WTC11 (cell line): Measurements from ENCODE around the gene MYH9. TPM values are rescaled to one million over a fixed set of nuclear protein-coding genes. Genes with fewer than 3 reads are reported as not detected.

Experiments used
- ATAC-seq: fragments of 200-7000 bp; cut with Tn5 transposase; 2 replicates; pipeline ENCODE4 v1.10.0; 2021; ENCODE audit warnings: mild to moderate bottlenecking, moderate library complexity
- CTCF ChIA-PET: fragments of 300-600 bp; sonication (Branson Sonifier 250); formaldehyde crosslinking; loops from one replicate; lab custom pipeline; 2021; ENCODE audit warnings: antibody characterized with exemption; lab: Charles Lee
- POLR2A ChIA-PET: fragments of 350-600 bp; sonication (Branson Sonifier 250); formaldehyde crosslinking; loops from one replicate; lab custom pipeline; 2021; ENCODE audit warnings: antibody characterized with exemption; lab: Charles Lee
- DNase-seq: peaks from one replicate; pipeline ENCODE4 v3.0.0; 2021; ENCODE audit warnings: low spot score
- H3K27ac Mint-ChIP-seq: 2 replicates; pipeline ENCODE4 v1.8.0; 2021; ENCODE audit warnings: mixed read lengths
- H3K27me3 Mint-ChIP-seq: 2 replicates; pipeline ENCODE4 v1.8.0; 2021; ENCODE audit warnings: low read depth, mild to moderate bottlenecking, moderate library complexity, mixed read lengths
- H3K36me3 Mint-ChIP-seq: 2 replicates; pipeline ENCODE4 v1.8.0; 2021; ENCODE audit warnings: mixed read lengths
- H3K4me1 Mint-ChIP-seq: 2 replicates; pipeline ENCODE4 v1.8.0; 2022; ENCODE audit warnings: mixed read lengths
- H3K4me3 Mint-ChIP-seq: 2 replicates; pipeline ENCODE4 v1.8.0; 2021; ENCODE audit warnings: mild to moderate bottlenecking, moderate library complexity, mixed read lengths
- H3K9me3 Mint-ChIP-seq: 2 replicates; pipeline ENCODE4 v1.8.0; 2021; ENCODE audit warnings: mixed read lengths
- AR ChIP-seq: fragments of 250-450 bp; sonication (Bioruptor Pico); IDR thresholded peaks from 2 replicates; pipeline ENCODE4 v1.9.0; 2021; ENCODE audit warnings: mild to moderate bottlenecking
- ATF3 ChIP-seq: sonication (generic); formaldehyde crosslinking; conservative IDR thresholded peaks from 2 replicates; pipeline ENCODE4 v1.8.1; 2022; ENCODE audit warnings: mild to moderate bottlenecking, missing genetic modification reagents
- CBFB ChIP-seq: sonication (generic); formaldehyde crosslinking; IDR thresholded peaks from 2 replicates; pipeline ENCODE4 v1.8.1; 2022; ENCODE audit warnings: mild to moderate bottlenecking, low read depth, missing genetic modification reagents
- CTCF ChIP-seq: fragments of 200-600 bp; IDR thresholded peaks from 2 replicates; pipeline ENCODE4 v1.8.0; 2022; ENCODE audit warnings: antibody characterized with exemption
- E2F1 ChIP-seq: sonication (generic); formaldehyde crosslinking; IDR thresholded peaks from 2 replicates; pipeline ENCODE4 v1.8.0; 2022; ENCODE audit warnings: mild to moderate bottlenecking, missing genetic modification reagents
- ELF4 ChIP-seq: sonication (generic); formaldehyde crosslinking; IDR thresholded peaks from 2 replicates; pipeline ENCODE4 v1.8.1; 2022; ENCODE audit warnings: low read depth, mild to moderate bottlenecking, moderate library complexity, missing genetic modification reagents
- GABPB1 ChIP-seq: sonication (generic); formaldehyde crosslinking; IDR thresholded peaks from 2 replicates; pipeline ENCODE4 v1.8.1; 2023; ENCODE audit warnings: mild to moderate bottlenecking, missing genetic modification reagents
- GRHL2 ChIP-seq: fragments of 250-450 bp; sonication (Bioruptor Pico); IDR thresholded peaks from 2 replicates; pipeline ENCODE4 v1.8.0; 2022; ENCODE audit warnings: mild to moderate bottlenecking, moderate library complexity; ENCODE audit not compliant: insufficient replicate concordance, severe bottlenecking
- GTF2I ChIP-seq: fragments of 250-450 bp; sonication (Bioruptor Pico); conservative IDR thresholded peaks from 2 replicates; pipeline ENCODE4 v1.4.0; 2021; ENCODE audit warnings: mild to moderate bottlenecking
- RELA ChIP-seq: sonication (generic); formaldehyde crosslinking; IDR thresholded peaks from 2 replicates; pipeline ENCODE4 v1.8.1; 2022; ENCODE audit warnings: missing genetic modification reagents, mild to moderate bottlenecking, borderline replicate concordance
- STAT6 ChIP-seq: sonication (generic); formaldehyde crosslinking; conservative IDR thresholded peaks from 2 replicates; pipeline ENCODE4 v1.8.1; 2023; ENCODE audit warnings: mild to moderate bottlenecking, low read depth, missing genetic modification reagents, moderate library complexity
- TEAD1 ChIP-seq: sonication (generic); formaldehyde crosslinking; IDR thresholded peaks from 2 replicates; pipeline ENCODE4 v1.8.0; 2022; ENCODE audit warnings: mild to moderate bottlenecking, missing genetic modification reagents
- TP53 ChIP-seq: sonication (generic); formaldehyde crosslinking; IDR thresholded peaks from 2 replicates; pipeline ENCODE4 v1.8.1; 2023; ENCODE audit warnings: mild to moderate bottlenecking, missing genetic modification reagents
- USF1 ChIP-seq: sonication (generic); formaldehyde crosslinking; IDR thresholded peaks from 2 replicates; pipeline ENCODE4 v1.8.0; 2022; ENCODE audit warnings: mild to moderate bottlenecking, missing genetic modification reagents
- USF2 ChIP-seq: sonication (generic); formaldehyde crosslinking; IDR thresholded peaks from 2 replicates; pipeline ENCODE4 v1.8.1; 2023; ENCODE audit warnings: mild to moderate bottlenecking, missing genetic modification reagents, moderate library complexity
- ZBTB21 ChIP-seq: sonication (generic); formaldehyde crosslinking; IDR thresholded peaks from 2 replicates; pipeline ENCODE4 v1.8.1; 2023; ENCODE audit warnings: mild to moderate bottlenecking, missing genetic modification reagents, borderline replicate concordance
- ZNF121 ChIP-seq: sonication (generic); formaldehyde crosslinking; IDR thresholded peaks from 2 replicates; pipeline ENCODE4 v1.8.0; 2023; ENCODE audit warnings: missing genetic modification reagents
- ZNF219 ChIP-seq: sonication (generic); formaldehyde crosslinking; IDR thresholded peaks from 2 replicates; pipeline ENCODE4 v1.8.0; 2023; ENCODE audit warnings: missing genetic modification reagents, mild to moderate bottlenecking, borderline replicate concordance
- ZNF263 ChIP-seq: sonication (generic); formaldehyde crosslinking; IDR thresholded peaks from 2 replicates; pipeline ENCODE4 v1.8.1; 2022; ENCODE audit warnings: low read depth, mild to moderate bottlenecking, moderate library complexity, missing genetic modification reagents
- total RNA-seq: library from RNA; stranded (reverse); gene quantifications from 3 replicates; pipeline ENCODE4 v1.2.3, GENCODE V29; 2021

The MYH9 gene
- total RNA-seq, 1 experiment from 2014 or later, result 277 TPM

GRCh38 chr22:36349726-36350125 is 38.0 kb downstream of the MYH9 start:
- DNase-seq (no peak), ATAC-seq (no peak)
- no peak overlapping the region for H3K4me3 Mint-ChIP-seq
- H3K4me1 Mint-ChIP-seq, result peaks cover 41% of the 10 kb centered on the region
- H3K36me3 Mint-ChIP-seq, result peaks cover 16% of the 10 kb centered on the region
- POLR2A ChIA-PET, result no interaction called here
- H3K9me3 Mint-ChIP-seq, result no peaks in the 10 kb centered on the region
- no peaks in the 10 kb centered on the region for H3K27me3 Mint-ChIP-seq
- TF ChIP-seq ATF3 (CRISPR knock-in tag), result no peak
- TF ChIP-seq TP53 (CRISPR knock-in tag), result no peak
- TF ChIP-seq AR (CRISPR knock-in tag), result no peak
- TF ChIP-seq E2F1 (CRISPR knock-in tag), result no peak
- no peak for TF ChIP-seq TEAD1 (CRISPR knock-in tag)
- no peak for TF ChIP-seq ZNF121
- TF ChIP-seq GABPB1 (CRISPR knock-in tag), result no peak
- TF ChIP-seq STAT6 (CRISPR knock-in tag), result no peak
- no peak for TF ChIP-seq CBFB
- no peak for TF ChIP-seq ZNF263 (CRISPR knock-in tag)
- no peak for TF ChIP-seq GTF2I (CRISPR knock-in tag)
- TF ChIP-seq GRHL2 (CRISPR knock-in tag), result no peak
- TF ChIP-seq USF2 (CRISPR knock-in tag), result no peak
- TF ChIP-seq USF1 (CRISPR knock-in tag), result no peak
- no peak for TF ChIP-seq ZNF219 (CRISPR knock-in tag)
- no peak for TF ChIP-seq CTCF
- TF ChIP-seq ZBTB21 (CRISPR knock-in tag), result no peak
- no peak for TF ChIP-seq ELF4 (CRISPR knock-in tag)
- TF ChIP-seq RELA, result no peak
- TF ChIP-seq, all 79 proteins: peak for 0
- H3K27ac Mint-ChIP-seq, result no peak overlapping the region
- CTCF ChIA-PET, result interaction anchor here (1.0 to 1.4 kb wide), 3 partner anchors 10 to 121 kb away, joined by 4 to 5 read pairs (median 4); no protein-coding TSS in a partner anchor
